AG09319 (cell line): Measurements from ENCODE around the gene SGK2.
"Not testable (repeated sequence)": the region's sequence is repeated elsewhere in the genome, so short reads cannot be mapped to it uniquely, and the experiment has no call there.

Source experiments
- DNase-seq: peaks from one replicate; pipeline ENCODE4 v3.0.0-alpha.2; 2010; ENCODE audit warnings: low read depth; ENCODE audit errors: extremely low read depth
- TF ChIP-seq, protein P1 (sequence below): IDR thresholded peaks from 2 replicates; pipeline ENCODE4 v1.5.1; 2011; ENCODE audit warnings: low read depth, mild to moderate bottlenecking, inconsistent platforms, low read length, moderate library complexity

SGK2 gene

DNA sequence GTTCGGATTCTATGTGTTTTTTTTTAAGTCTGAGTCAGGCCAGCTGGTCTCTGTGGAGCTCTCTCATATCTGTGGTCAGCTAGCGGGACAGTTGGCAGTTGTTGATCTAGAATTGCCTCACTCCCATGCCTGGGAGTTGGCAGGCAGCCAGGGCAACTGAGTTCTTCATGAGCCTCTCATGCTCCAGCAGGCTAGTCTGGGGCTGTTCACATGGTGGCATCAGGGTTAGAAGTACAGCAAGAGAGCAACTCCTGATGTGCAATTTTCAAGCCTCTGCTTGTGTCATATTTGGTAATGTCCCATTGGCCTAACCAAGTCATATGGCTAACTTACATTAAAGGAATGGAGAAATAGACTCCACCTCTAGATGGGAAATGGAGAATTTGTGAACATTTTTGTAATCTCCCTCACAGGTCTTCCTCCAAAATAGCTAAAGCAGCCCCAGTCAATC is 25.2 kb downstream of the SGK2 start:
- TF ChIP-seq, protein P1, sequence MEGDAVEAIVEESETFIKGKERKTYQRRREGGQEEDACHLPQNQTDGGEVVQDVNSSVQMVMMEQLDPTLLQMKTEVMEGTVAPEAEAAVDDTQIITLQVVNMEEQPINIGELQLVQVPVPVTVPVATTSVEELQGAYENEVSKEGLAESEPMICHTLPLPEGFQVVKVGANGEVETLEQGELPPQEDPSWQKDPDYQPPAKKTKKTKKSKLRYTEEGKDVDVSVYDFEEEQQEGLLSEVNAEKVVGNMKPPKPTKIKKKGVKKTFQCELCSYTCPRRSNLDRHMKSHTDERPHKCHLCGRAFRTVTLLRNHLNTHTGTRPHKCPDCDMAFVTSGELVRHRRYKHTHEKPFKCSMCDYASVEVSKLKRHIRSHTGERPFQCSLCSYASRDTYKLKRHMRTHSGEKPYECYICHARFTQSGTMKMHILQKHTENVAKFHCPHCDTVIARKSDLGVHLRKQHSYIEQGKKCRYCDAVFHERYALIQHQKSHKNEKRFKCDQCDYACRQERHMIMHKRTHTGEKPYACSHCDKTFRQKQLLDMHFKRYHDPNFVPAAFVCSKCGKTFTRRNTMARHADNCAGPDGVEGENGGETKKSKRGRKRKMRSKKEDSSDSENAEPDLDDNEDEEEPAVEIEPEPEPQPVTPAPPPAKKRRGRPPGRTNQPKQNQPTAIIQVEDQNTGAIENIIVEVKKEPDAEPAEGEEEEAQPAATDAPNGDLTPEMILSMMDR: no peak
- peak; percentile 94 for DNase-seq

DNA sequence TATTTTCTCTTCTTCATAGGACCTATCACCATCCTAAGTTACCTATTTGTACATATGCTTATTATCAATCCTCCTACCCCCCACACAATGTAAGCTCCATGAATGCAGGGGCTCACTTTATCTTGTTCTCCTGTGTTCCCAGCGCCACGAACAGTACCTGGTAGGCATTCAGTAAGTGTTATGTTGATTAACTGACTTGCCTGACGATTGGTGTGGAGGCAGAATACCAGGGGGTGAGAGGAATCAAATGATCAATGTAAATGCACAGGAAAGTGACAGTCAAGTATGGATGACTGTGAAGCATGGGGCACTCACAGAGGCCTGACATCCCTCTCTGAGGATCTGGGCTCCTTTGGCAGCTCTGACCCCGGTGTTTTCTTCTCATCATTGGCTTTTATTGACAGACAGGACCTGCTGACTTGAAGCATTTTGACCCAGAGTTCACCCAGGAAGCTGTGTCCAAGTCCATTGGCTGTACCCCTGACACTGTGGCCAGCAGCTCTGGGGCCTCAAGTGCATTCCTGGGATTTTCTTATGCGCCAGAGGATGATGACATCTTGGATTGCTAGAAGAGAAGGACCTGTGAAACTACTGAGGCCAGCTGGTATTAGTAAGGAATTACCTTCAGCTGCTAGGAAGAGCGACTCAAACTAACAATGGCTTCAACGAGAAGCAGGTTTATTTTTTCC is 25.8 kb downstream of the SGK2 start:
- DNase-seq: no peak
- TF ChIP-seq, protein P1: no peak

DNA sequence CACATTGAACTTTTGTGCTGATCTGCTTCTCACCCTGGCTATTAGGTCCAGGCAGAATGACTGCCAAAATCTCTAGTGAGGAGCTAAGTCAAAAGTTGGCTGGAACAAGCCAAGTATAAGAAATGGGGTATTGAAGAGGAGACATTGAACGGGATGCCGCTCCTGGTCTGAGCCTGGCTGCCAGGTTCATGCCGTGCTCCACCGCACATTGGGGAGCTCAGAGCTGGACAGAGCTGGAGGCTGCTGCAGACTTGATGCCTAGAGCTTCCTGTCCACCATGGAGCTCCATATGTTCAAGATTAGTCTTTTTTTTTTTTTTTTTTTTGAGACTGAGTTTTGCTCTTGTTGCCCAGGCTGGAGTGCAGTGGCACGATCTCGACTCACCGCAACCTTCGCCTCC is 27.8 kb downstream of the SGK2 start:
- TF ChIP-seq, protein P1: no peak
- no peak for DNase-seq

DNA sequence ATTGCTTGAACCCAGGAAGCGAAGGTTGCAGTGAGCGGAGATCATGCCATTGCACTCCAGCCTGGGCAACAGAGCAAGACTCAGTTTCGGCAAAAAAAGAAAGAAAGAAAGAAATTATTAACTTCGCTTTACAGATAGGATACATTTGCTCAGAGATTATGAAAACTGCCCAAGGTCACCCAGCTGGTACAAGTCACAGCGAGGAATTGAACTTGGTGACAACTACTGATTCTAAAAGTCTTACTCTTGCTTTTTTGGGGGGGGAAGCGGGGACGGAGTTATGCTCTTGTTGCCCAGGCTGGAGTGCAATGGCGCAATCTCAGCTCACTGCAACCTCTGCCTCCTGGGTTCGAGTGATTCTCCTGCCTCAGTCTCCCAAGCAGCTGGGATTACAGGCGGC is 29.7 kb downstream of the SGK2 start:
- not testable (repeated sequence) for DNase-seq

DNA sequence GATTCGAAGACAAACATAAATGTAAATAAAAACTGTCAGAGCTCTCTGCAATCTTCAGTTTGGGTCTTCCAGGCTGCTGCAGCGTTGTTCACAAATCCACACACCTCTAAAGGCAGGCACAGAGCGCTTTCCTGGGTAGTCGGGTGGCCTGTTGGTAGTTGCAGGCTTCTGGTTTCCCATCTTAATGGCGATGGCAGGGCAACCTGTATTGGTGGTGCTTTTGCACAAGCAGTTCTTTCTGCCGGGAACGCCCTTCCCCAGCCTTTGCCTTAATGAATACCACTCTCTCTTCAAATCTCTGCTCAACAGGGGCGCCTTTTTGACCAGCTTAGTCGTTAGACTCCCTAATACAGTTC is 31.2 kb downstream of the SGK2 start:
- no peak for DNase-seq
- TF ChIP-seq, protein P1: no peak

DNA sequence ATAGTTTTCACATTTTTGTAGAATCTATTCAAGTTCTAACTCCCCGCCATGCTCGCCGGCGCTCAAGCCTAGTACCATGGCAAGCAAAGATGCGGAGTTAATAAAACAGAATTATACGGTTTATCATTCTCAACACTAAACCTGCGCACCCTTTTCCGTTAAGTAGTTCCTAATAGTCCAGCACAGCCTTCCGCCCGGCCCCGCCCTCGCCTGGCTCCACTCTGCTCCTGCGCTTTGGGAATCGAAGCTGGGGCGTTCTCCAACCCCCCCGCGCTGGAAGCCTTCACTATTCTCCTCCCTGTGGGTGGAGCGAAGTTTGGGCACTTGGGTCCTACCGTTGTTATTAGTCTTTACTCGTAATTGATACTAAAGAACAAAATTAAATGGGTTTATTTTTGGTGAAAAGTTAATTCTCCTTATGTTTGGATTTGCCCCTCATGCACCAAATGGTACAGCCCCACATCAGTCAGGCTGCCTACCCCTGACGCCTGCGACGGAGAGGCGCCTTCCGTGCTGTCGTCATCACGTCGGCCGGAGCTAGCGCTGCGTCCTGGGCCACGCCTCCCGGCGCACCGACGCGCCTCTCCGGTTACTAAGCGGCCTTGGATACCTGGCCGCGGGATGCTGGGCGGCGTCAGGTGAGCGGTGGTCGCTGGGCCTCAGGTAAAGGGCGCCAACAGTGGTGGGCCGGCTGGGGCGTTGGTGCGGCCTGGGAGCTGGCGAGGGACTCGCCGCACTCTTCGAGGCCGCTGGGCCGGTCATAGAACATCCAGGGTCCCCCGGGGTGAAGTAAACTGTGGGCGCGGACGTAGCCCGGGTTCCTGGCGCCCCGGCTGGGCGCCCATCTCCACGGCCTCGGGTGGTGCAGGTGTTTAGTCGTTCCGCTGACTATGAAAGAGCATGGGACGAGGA is 31.8 kb downstream of the SGK2 start, which contains the start of gene IFT52:
IFT52 (plus strand) TSS at position 546 of the 912 bp plus-strand sequence. CDS start 3,762 bp downstream, outside the sequence.
- DNase-seq: peak; percentile 66
- TF ChIP-seq, protein P1: no peak

DNA sequence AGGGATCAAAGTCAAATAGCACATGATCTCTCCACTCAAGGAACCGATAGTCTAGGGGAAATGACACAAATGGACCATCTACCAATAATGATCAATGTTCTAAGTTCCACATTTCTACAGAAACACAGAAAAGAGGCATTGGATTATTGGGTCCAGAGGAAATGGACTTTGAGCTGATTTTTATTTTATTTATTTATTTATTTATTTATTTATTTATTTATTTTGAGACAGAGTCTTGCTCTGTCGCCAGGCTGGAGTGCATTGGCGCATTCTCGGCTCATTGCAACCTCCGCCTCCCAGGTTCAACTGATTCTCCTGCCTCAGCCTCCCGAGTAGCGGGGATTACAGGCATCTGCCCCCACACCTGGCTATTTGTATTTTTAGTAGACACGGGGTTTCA is 43.1 kb downstream of the SGK2 start:
- DNase-seq: not testable (repeated sequence)

DNA sequence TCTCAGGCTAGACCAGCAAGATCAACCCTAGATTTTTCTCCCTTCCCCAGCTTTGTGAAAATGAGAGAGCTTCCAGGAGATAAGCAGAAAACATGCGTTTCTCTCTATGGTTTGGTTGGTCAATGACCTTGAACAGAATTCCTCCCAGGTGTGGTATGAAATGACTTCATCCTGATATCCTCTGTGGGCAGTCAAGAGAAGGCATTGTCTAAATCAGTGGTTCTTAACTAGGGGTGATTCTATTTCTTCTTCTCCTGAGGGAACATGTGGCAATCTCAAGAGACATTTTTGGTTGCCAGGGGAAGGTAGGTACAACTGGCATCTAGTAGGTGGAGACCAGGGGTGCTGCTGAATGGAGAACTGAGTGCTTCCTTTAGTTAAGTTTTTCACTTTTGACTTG is 44.3 kb downstream of the SGK2 start:
- no peak for DNase-seq

More for the DNA sequence above, 44.3 kb downstream of the SGK2 start:
- TF ChIP-seq, protein P1: no peak
